ENCODE data around the gene SDF2L1.
"Not testable (repeated sequence)": the region's sequence is repeated elsewhere in the genome, so short reads cannot be mapped to it uniquely, and the experiment has no call there.

The SDF2L1 gene

DNA sequence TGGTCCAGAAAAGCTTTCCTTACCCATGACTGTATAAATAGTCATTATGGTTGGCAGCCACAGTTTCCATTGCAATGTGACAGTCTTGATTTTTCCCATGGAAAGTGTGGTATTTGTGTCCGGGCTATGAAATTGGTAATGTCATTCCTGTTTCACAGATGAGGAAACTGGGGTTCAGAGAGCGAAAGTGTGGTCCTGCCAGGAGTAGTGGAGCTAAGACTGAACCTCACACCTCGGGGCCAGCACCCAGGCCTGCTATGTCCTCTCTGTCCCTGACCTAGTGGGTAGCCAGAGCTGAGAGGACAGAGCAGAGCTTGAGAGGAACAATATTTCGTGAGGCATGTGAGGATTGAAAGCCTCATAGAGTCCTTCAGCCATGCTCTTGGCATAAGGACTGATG lies 11.1 kb upstream of the SDF2L1 start:
- Histone ChIP-seq H3K36me3 (ENCODE audit: control insufficient read depth in 2 of 2, insufficient read depth in 2 of 2, low read length in 2 of 2) (no peaks in the 10 kb centered on the region), H3K4me3 (ENCODE audit: low read length in 2 of 2) (no peak overlapping the region), H3K27ac (ENCODE audit: low read length) (no peak overlapping the region), H3K9ac (ENCODE audit: low read length in 2 of 2) (no peak overlapping the region), H3K9me3 (ENCODE audit: control insufficient read depth in 2 of 2, low read length in 2 of 2) (no peaks in the 10 kb centered on the region), H3K27me3 (ENCODE audit: control insufficient read depth in 1 of 2, insufficient read depth in 2 of 2, low read length in 2 of 2) (no peaks in the 10 kb centered on the region), H3K4me1 (ENCODE audit: control insufficient read depth, insufficient read depth, low read length) (peaks cover 7% of the 10 kb centered on the region)

DNA sequence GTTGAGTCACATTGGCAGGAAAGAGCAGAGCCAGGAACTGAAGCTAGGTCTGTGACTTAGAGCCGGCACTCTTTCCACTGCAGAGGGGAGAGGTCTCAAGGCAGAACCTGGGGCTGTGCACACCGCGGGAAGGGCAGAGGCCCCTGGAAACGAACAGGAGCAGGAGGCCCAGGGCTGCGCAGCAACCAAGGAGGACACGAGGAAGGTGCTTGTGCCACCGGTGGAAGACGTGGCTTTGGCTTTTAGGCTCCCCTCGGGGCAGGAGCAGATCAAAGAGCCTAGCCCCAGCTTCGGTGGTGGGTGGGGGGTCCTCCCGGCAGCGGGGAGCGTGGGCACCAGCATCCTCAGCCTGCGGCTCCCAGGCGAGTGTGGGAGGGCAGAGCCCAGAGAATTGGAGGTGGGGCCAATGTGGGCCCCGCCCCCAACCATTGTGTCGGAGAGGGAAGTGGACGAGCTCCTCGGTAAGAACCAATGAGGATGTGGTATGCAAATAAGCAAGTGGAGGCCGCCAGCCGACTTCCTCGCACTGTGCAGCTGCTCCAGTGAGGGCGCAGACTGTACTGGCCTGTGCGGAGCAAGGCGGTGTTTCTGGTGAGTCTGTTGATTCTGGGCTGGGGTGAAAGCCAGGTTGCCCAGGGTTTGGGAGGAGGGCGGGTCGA lies 9.7 kb upstream of the SDF2L1 start, which contains the start of gene CCDC116:
CCDC116 (plus strand) TSS at position 524 of the 659 bp plus-strand sequence. CDS start 422 bp downstream, outside the sequence.
- no peaks in the 10 kb centered on the region for H3K27me3 ChIP-seq (ENCODE audit: control insufficient read depth in 1 of 2, insufficient read depth in 2 of 2, low read length in 2 of 2)
- H3K27ac ChIP-seq (ENCODE audit: low read length): no peak within 1 kb of the TSS
- no peak within 1 kb of the TSS for H3K4me3 ChIP-seq (ENCODE audit: low read length in 2 of 2)
- H3K36me3 ChIP-seq (ENCODE audit: control insufficient read depth in 2 of 2, insufficient read depth in 2 of 2, low read length in 2 of 2): no peaks in the 10 kb centered on the region
- no peaks in the 10 kb centered on the region for H3K9me3 ChIP-seq (ENCODE audit: control insufficient read depth in 2 of 2, low read length in 2 of 2)
- H3K4me1 ChIP-seq (ENCODE audit: control insufficient read depth, insufficient read depth, low read length): peaks cover 7% of the 10 kb centered on the region
- H3K9ac ChIP-seq (ENCODE audit: low read length in 2 of 2): no peak within 1 kb of the TSS

DNA sequence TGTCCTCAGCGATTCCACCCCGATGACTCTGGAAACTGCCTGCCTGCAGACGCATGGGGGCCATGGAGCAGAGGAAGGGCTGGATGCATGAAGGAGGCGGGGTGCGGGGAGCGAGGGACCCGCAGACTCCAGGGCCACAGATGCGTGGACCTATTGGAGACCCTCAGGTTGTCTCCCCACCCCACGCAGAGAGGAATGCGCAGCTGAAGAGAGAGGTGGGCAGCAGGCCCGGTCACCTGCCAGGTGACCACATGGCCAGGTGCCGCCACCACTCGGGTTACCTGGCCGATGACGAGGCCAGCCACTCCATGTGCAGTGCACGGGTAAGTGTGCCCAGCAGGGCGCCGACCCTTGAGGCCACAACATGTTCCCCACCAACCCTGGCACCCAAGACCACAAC lies 9.2 kb upstream of the SDF2L1 start:
- no peaks in the 10 kb centered on the region for H3K27me3 ChIP-seq (ENCODE audit: control insufficient read depth in 1 of 2, insufficient read depth in 2 of 2, low read length in 2 of 2)
- H3K4me1 ChIP-seq (ENCODE audit: control insufficient read depth, insufficient read depth, low read length): peaks cover 7% of the 10 kb centered on the region
- H3K27ac ChIP-seq (ENCODE audit: low read length): no peak overlapping the region
- no peaks in the 10 kb centered on the region for H3K36me3 ChIP-seq (ENCODE audit: control insufficient read depth in 2 of 2, insufficient read depth in 2 of 2, low read length in 2 of 2)
- H3K4me3 ChIP-seq (ENCODE audit: low read length in 2 of 2): no peak overlapping the region
- H3K9me3 ChIP-seq (ENCODE audit: control insufficient read depth in 2 of 2, low read length in 2 of 2): no peaks in the 10 kb centered on the region
- H3K9ac ChIP-seq (ENCODE audit: low read length in 2 of 2): no peak overlapping the region

DNA sequence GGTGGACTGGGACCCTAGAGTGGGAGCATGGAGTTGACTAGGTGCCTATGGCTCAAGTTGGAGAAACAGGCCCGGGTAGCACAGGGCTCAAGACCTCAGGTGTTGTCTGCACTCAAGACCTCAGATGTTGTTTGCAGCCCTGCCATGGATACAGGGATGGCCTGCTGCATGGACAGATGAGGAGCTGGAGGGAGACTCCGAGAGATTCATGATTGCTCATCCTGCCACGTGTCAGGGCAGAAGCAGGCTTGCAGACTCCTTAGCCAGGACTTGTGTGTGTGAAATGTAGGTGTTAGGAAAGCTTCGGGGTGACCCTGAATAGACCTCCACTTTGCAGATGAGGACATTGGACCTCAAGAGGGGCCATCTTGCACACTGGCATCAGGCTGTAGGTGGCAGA lies 8.6 kb upstream of the SDF2L1 start:
- peaks cover 7% of the 10 kb centered on the region for H3K4me1 ChIP-seq (ENCODE audit: control insufficient read depth, insufficient read depth, low read length)
- no peak overlapping the region for H3K9ac ChIP-seq (ENCODE audit: low read length in 2 of 2)
- no peaks in the 10 kb centered on the region for H3K9me3 ChIP-seq (ENCODE audit: control insufficient read depth in 2 of 2, low read length in 2 of 2)
- H3K27me3 ChIP-seq (ENCODE audit: control insufficient read depth in 1 of 2, insufficient read depth in 2 of 2, low read length in 2 of 2): no peaks in the 10 kb centered on the region
- H3K36me3 ChIP-seq (ENCODE audit: control insufficient read depth in 2 of 2, insufficient read depth in 2 of 2, low read length in 2 of 2): no peaks in the 10 kb centered on the region
- H3K27ac ChIP-seq (ENCODE audit: low read length): no peak overlapping the region
- no peak overlapping the region for H3K4me3 ChIP-seq (ENCODE audit: low read length in 2 of 2)

DNA sequence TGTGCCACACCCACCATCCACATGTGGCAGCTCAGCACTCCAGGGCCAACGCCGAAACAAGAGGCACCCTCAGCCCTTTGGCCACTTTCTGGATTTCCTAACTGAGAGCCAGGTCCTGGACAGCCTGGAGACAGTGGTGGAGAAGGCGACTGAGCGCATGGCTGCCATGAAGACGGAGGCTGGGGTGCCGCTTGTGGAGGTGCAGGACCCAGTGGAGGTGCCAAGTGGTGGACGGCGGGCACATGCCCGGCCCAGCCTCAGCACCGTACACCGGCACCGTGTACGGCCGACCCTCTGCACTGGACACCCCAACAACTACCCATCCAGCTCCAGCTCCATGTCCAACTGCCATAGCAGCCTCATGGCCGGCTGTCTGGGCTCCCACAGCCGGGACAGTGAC lies 8.0 kb upstream of the SDF2L1 start:
- Histone ChIP-seq H3K9ac (ENCODE audit: low read length in 2 of 2) (no peak overlapping the region), H3K27me3 (ENCODE audit: control insufficient read depth in 1 of 2, insufficient read depth in 2 of 2, low read length in 2 of 2) (no peaks in the 10 kb centered on the region), H3K36me3 (ENCODE audit: control insufficient read depth in 2 of 2, insufficient read depth in 2 of 2, low read length in 2 of 2) (no peaks in the 10 kb centered on the region), H3K4me3 (ENCODE audit: low read length in 2 of 2) (no peak overlapping the region), H3K4me1 (ENCODE audit: control insufficient read depth, insufficient read depth, low read length) (peaks cover 4% of the 10 kb centered on the region), H3K27ac (ENCODE audit: low read length) (no peak overlapping the region), H3K9me3 (ENCODE audit: control insufficient read depth in 2 of 2, low read length in 2 of 2) (no peaks in the 10 kb centered on the region)

DNA sequence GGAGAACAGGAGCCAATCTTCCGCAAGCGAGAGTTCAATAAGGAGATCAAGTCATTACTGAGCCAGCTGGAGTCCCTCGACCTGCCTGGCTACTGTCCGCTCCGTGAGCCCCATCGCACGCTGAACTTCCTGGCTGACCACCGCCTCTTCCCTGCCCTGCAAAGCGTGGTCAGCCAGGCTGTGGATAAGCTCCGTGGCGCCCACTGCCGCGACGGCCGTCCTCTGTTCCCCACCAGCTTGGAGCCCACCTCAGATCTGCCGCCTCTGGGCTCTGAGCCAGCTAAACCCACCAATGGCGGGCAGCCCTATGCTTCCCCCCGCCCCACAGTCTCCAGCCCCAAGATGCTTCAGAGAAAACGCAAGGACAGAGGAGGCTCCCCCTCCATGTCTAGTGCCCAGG lies 7.3 kb upstream of the SDF2L1 start:
- H3K27ac ChIP-seq (ENCODE audit: low read length): no peak overlapping the region
- H3K9me3 ChIP-seq (ENCODE audit: control insufficient read depth in 2 of 2, low read length in 2 of 2): no peaks in the 10 kb centered on the region
- H3K36me3 ChIP-seq (ENCODE audit: control insufficient read depth in 2 of 2, insufficient read depth in 2 of 2, low read length in 2 of 2): no peaks in the 10 kb centered on the region
- H3K4me3 ChIP-seq (ENCODE audit: low read length in 2 of 2): no peak overlapping the region
- no peaks in the 10 kb centered on the region for H3K4me1 ChIP-seq (ENCODE audit: control insufficient read depth, insufficient read depth, low read length)
- H3K27me3 ChIP-seq (ENCODE audit: control insufficient read depth in 1 of 2, insufficient read depth in 2 of 2, low read length in 2 of 2): no peaks in the 10 kb centered on the region
- H3K9ac ChIP-seq (ENCODE audit: low read length in 2 of 2): no peak overlapping the region

DNA sequence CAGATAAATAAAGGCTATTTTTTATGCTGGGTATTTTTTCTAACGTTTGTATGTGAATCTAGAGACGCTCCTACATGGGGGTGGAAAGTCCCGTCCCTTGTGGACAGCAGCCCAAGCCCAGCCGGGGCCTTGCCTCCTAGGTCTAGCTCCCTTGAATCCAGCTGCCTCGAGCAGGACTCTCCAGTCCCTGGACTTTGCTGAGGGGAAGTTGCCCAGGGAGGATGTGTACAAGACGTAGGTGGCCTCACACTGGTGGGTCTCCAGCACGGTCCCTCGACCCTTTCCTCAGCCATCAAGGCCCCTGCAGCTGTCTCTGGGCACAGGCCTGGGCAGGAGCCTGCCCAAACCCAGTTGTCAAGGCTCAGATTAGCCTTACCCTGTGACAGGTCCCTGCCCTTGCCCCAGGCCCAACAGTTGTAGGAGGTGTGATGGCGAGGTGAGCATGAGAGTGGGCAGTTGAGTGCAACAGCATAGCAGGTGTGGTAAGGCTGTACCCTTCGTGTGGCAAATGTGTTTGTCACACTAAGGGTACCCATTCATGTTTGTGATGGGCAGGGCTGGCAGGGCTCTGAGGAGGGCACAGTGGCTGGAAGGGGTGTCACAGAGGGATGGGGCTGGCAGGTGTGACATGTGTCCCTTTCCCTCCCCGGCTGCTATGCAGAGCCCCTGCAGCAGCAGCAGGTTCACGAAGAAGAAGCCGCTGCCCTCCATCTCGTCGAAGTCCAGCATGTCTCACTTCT lies 6.2 kb upstream of the SDF2L1 start:
- no peak overlapping the region for H3K4me3 ChIP-seq (ENCODE audit: low read length in 2 of 2)
- H3K27ac ChIP-seq (ENCODE audit: low read length): no peak overlapping the region
- no peak overlapping the region for H3K9ac ChIP-seq (ENCODE audit: low read length in 2 of 2)
- no peaks in the 10 kb centered on the region for H3K36me3 ChIP-seq (ENCODE audit: control insufficient read depth in 2 of 2, insufficient read depth in 2 of 2, low read length in 2 of 2)
- no peaks in the 10 kb centered on the region for H3K4me1 ChIP-seq (ENCODE audit: control insufficient read depth, insufficient read depth, low read length)
- no peaks in the 10 kb centered on the region for H3K9me3 ChIP-seq (ENCODE audit: control insufficient read depth in 2 of 2, low read length in 2 of 2)
- H3K27me3 ChIP-seq (ENCODE audit: control insufficient read depth in 1 of 2, insufficient read depth in 2 of 2, low read length in 2 of 2): no peaks in the 10 kb centered on the region

DNA sequence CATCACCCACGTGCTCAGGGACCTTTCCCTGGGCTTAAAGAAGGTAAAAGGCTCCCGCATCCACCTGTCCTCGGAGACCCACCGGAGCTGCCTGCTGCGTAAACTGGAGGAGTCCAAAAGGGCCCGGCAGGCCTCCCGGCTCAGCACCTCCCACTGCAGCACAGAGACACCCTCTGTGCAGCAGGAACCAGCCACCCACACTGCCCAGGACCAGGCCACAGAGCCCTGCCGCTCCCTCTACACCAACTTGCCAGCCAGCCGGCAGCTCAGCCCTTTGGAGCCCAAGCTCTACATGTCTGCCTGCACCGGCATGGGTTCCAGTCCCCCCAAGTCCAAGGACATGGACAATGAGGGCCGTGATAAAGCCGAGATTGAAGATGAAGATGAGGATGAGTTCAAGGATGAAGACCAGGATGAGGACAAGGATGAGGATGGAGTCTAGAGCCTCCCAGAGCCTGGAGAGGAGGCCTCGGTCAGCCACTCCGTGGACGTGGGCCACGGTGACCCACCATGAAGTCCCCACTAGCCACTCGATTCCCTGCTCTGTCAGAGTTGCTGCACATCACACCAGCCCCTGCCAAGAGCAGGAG lies 5.4 kb upstream of the SDF2L1 start:
- Histone ChIP-seq H3K4me3 (ENCODE audit: low read length in 2 of 2) (no peak overlapping the region), H3K27ac (ENCODE audit: low read length) (no peak overlapping the region), H3K4me1 (ENCODE audit: control insufficient read depth, insufficient read depth, low read length) (peaks cover 7% of the 10 kb centered on the region), H3K9me3 (ENCODE audit: control insufficient read depth in 2 of 2, low read length in 2 of 2) (no peaks in the 10 kb centered on the region), H3K36me3 (ENCODE audit: control insufficient read depth in 2 of 2, insufficient read depth in 2 of 2, low read length in 2 of 2) (no peaks in the 10 kb centered on the region), H3K27me3 (ENCODE audit: control insufficient read depth in 1 of 2, insufficient read depth in 2 of 2, low read length in 2 of 2) (no peaks in the 10 kb centered on the region), H3K9ac (ENCODE audit: low read length in 2 of 2) (no peak overlapping the region)

DNA sequence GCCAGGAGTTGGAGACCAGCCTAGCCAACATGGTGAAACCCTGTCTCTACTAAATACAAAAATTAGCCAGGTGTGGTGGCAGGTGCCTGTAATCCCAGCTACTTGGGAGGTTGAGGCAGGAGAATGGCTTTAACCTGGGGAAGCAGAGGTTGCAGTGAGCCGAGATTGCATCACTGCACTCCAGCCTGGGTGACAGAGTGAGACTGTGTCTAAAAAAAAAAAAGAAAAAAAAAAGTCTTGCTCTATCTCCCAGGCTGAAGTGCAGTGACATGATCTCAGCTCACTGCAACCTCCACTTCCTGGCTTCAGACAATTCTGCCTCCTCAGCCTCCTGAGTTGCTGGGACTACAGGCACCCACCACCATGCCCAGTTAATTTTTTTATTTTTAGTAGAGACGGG lies 4.7 kb upstream of the SDF2L1 start:
- H3K4me1 ChIP-seq (ENCODE audit: control insufficient read depth, insufficient read depth, low read length): peaks cover 11% of the 10 kb centered on the region
- not testable (repeated sequence) for H3K27me3 ChIP-seq (ENCODE audit: control insufficient read depth in 1 of 2, insufficient read depth in 2 of 2, low read length in 2 of 2)

DNA sequence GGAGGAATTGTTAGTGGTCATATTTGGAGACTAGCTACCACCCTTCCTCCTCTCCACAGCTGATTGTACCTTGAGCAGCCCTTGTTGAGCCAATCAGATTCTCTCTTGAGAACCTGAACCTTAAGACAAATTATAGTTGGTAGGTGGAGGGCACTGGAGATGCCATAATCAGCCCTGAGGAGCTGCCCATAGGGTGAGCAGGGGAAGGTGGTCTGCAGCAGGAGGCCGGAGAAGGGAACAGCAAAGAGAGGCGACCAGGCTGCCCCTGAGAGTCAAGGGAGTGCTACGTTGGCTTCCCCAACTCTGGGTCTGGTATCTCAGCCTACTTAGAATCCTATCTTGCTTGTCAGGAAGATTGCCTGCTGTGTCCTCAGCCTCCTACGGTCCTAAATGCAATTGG lies 2.7 kb upstream of the SDF2L1 start:
- Histone ChIP-seq H3K4me1 (ENCODE audit: control insufficient read depth, insufficient read depth, low read length) (peaks cover 23% of the 10 kb centered on the region), H3K27me3 (ENCODE audit: control insufficient read depth in 1 of 2, insufficient read depth in 2 of 2, low read length in 2 of 2) (no peaks in the 10 kb centered on the region), H3K9ac (ENCODE audit: low read length in 2 of 2) (no peak overlapping the region), H3K9me3 (ENCODE audit: control insufficient read depth in 2 of 2, low read length in 2 of 2) (no peaks in the 10 kb centered on the region), H3K36me3 (ENCODE audit: control insufficient read depth in 2 of 2, insufficient read depth in 2 of 2, low read length in 2 of 2) (peaks cover 0 to 4% of the 10 kb centered on the region in 2 donors), H3K27ac (ENCODE audit: low read length) (no peak overlapping the region), H3K4me3 (ENCODE audit: low read length in 2 of 2) (no peak overlapping the region)

More for the DNA sequence above, 4.7 kb upstream of the SDF2L1 start:
- H3K36me3 ChIP-seq (ENCODE audit: control insufficient read depth in 2 of 2, insufficient read depth in 2 of 2, low read length in 2 of 2); H3K9me3 ChIP-seq (ENCODE audit: control insufficient read depth in 2 of 2, low read length in 2 of 2); H3K9ac ChIP-seq (ENCODE audit: low read length in 2 of 2); H3K4me3 ChIP-seq (ENCODE audit: low read length in 2 of 2); H3K27ac ChIP-seq (ENCODE audit: low read length): not testable (repeated sequence)

DNA sequence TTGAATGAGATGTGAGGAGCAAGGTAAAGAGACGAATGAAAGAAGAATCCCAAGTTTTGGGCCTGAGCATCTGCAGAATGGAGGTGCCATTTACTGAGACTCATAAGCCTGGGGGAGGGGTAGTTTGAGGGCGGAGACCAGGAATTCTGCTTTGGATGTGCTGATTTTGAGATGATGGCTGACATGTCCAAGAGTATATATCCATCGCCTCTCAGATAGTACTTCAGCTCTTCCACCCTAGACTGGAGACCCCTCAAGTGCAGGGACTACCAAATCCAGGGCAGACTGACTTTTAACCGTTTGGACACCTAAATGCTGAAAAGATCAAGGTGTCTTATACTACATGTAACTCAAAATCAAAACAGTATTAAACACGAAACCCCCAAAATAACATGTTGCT lies 1.3 kb upstream of the SDF2L1 start:
- no peak overlapping the region for H3K27ac ChIP-seq (ENCODE audit: low read length)
- peaks cover 0 to 4% of the 10 kb centered on the region in 2 donors for H3K36me3 ChIP-seq (ENCODE audit: control insufficient read depth in 2 of 2, insufficient read depth in 2 of 2, low read length in 2 of 2)
- no peaks in the 10 kb centered on the region for H3K27me3 ChIP-seq (ENCODE audit: control insufficient read depth in 1 of 2, insufficient read depth in 2 of 2, low read length in 2 of 2)
- H3K9me3 ChIP-seq (ENCODE audit: control insufficient read depth in 2 of 2, low read length in 2 of 2): no peaks in the 10 kb centered on the region
- H3K4me3 ChIP-seq (ENCODE audit: low read length in 2 of 2): no peak overlapping the region
- H3K4me1 ChIP-seq (ENCODE audit: control insufficient read depth, insufficient read depth, low read length): peaks cover 23% of the 10 kb centered on the region
- H3K9ac ChIP-seq (ENCODE audit: low read length in 2 of 2): no peak overlapping the region
